Uterus (tissue), 2 donors: ENCODE data around the gene HSFX3.

Source experiments
- CTCF ChIP-seq, 4 experiments: fragments of 200-600 bp in 2 of 4; fragments of 450-650 bp in 2 of 4; sonication (generic) in 2 of 4; IDR thresholded peaks; one replicate each; pipeline ENCODE4 v1.5.1; 2016 to 2019; ENCODE audit warnings: antibody characterized with exemption in 4 of 4, mild to moderate bottlenecking in 2 of 4, moderate library complexity in 1 of 4
- POLR2A ChIP-seq, 2 donors: fragments of 450-650 bp; IDR thresholded peaks; one replicate each; pipeline ENCODE4 v1.6.1; 2016; ENCODE audit warnings: antibody characterized with exemption in 2 of 2, mild to moderate bottlenecking in 1 of 2, moderate library complexity in 1 of 2

- TF ChIP-seq CTCF (IDR thresholded peaks at IDR 0.05) (no peak), POLR2A (IDR thresholded peaks at IDR 0.05) (no peak)
Observed at GRCh38 chrX:149516604-149517003, 33.1 kb downstream of the HSFX3 start.
